T-helper 17 cell (primary cell): ENCODE data around the gene ANKRD66. TPM values are rescaled to one million over a fixed set of nuclear protein-coding genes. Genes with fewer than 3 reads are reported as not detected.

Experiments
- ATAC-seq: fragments of 150-1000 bp; cut with Tn5 transposase; 2 replicates; pipeline ENCODE4 v1.10.0; 2021; ENCODE audit warnings: mild to moderate bottlenecking, moderate library complexity
- DNase-seq, 3 donors: peaks; one replicate each; pipeline versions ENCODE4 v3.0.0 to v3.0.0-alpha.2; 2020 to 2021
- H3K9me3 ChIP-seq: one replicate; pipeline ENCODE4 v1.7.0; 2013; ENCODE audit warnings: low read length, mild to moderate bottlenecking; ENCODE audit not compliant: control insufficient read depth, poor library complexity, severe bottlenecking
- H3K27ac Mint-ChIP-seq: one replicate; pipeline ENCODE4 v1.8.0; 2022; ENCODE audit warnings: mild to moderate bottlenecking, moderate library complexity, mixed read lengths
- H3K27me3 Mint-ChIP-seq: one replicate; pipeline ENCODE4 v1.8.0; 2022; ENCODE audit warnings: mixed read lengths
- H3K36me3 Mint-ChIP-seq: one replicate; pipeline ENCODE4 v1.8.0; 2022; ENCODE audit warnings: low read depth, mixed read lengths
- H3K4me1 Mint-ChIP-seq: one replicate; pipeline ENCODE4 v1.8.0; 2022; ENCODE audit warnings: mild to moderate bottlenecking, mixed read lengths
- H3K4me3 Mint-ChIP-seq: one replicate; pipeline ENCODE4 v1.8.0; 2022; ENCODE audit warnings: mild to moderate bottlenecking, moderate library complexity, mixed read lengths
- total RNA-seq, 4 donors: library from RNA in 2 of 4; stranded (reverse) in 2 of 4; gene quantifications; one replicate each; pipeline ENCODE4 v1.2.3 and lab custom pipeline; 2022 to 2026

ANKRD66 gene
- total RNA-seq (not detected), total RNA-seq (lab: John Stamatoyannopoulos, UW) (0 reads per million in 2 donors)

GRCh38 chr6:46746696-46747095 is at the start of gene ANKRD66:
ANKRD66 (plus strand) TSS chr6:46746933; CDS start chr6:46751949, 5,016 bp downstream.
- DNase-seq (no peak), ATAC-seq (no peak)
- no peaks in the 10 kb centered on the region for H3K36me3 Mint-ChIP-seq
- no peaks in the 10 kb centered on the region for H3K9me3 ChIP-seq
- peaks cover 12% of the 10 kb centered on the region for H3K27me3 Mint-ChIP-seq
- no peaks in the 10 kb centered on the region for H3K4me1 Mint-ChIP-seq
- H3K27ac Mint-ChIP-seq = no peak within 1 kb of the TSS
- H3K4me3 Mint-ChIP-seq = no peak within 1 kb of the TSS

GRCh38 chr6:46699970-46700369 is 46.8 kb upstream of the ANKRD66 start:
- DNase-seq (no peak), ATAC-seq (no peak)
- no peaks in the 10 kb centered on the region for H3K4me1 Mint-ChIP-seq
- H3K9me3 ChIP-seq = no peaks in the 10 kb centered on the region
- H3K4me3 Mint-ChIP-seq = no peak overlapping the region
- H3K27ac Mint-ChIP-seq = no peak overlapping the region
- peaks cover 47% of the 10 kb centered on the region for H3K27me3 Mint-ChIP-seq
- no peaks in the 10 kb centered on the region for H3K36me3 Mint-ChIP-seq

GRCh38 chr6:46704562-46704961 is 42.2 kb upstream of the ANKRD66 start:
- Mint-ChIP-seq H3K27me3 (peaks cover 41% of the 10 kb centered on the region), H3K36me3 (no peaks in the 10 kb centered on the region), H3K4me1 (no peaks in the 10 kb centered on the region), H3K4me3 (no peak overlapping the region), H3K27ac (no peak overlapping the region)
- no peaks in the 10 kb centered on the region for H3K9me3 ChIP-seq
- DNase-seq (no peak), ATAC-seq (no peak)

GRCh38 chr6:46706464-46706863 is 40.3 kb upstream of the ANKRD66 start:
- Mint-ChIP-seq H3K4me1 (no peaks in the 10 kb centered on the region), H3K36me3 (no peaks in the 10 kb centered on the region), H3K4me3 (no peak overlapping the region), H3K27ac (no peak overlapping the region), H3K27me3 (peaks cover 41% of the 10 kb centered on the region)
- no peaks in the 10 kb centered on the region for H3K9me3 ChIP-seq
- no peak for ATAC-seq
- DNase-seq = no peak

GRCh38 chr6:46711491-46711890 is 35.2 kb upstream of the ANKRD66 start:
- no peak for ATAC-seq
- Mint-ChIP-seq H3K4me1 (no peaks in the 10 kb centered on the region), H3K36me3 (no peaks in the 10 kb centered on the region), H3K4me3 (no peak overlapping the region), H3K27me3 (peaks cover 21% of the 10 kb centered on the region), H3K27ac (no peak overlapping the region)
- DNase-seq = no peak
- no peaks in the 10 kb centered on the region for H3K9me3 ChIP-seq

GRCh38 chr6:46715141-46715540 is 31.6 kb upstream of the ANKRD66 start:
- Mint-ChIP-seq H3K27ac (no peak overlapping the region), H3K36me3 (no peaks in the 10 kb centered on the region), H3K27me3 (peaks cover 10% of the 10 kb centered on the region), H3K4me1 (peaks cover 3% of the 10 kb centered on the region), H3K4me3 (no peak overlapping the region)
- DNase-seq (no peak), ATAC-seq (no peak)
- H3K9me3 ChIP-seq = no peaks in the 10 kb centered on the region

GRCh38 chr6:46719099-46719498 is 27.6 kb upstream of the ANKRD66 start:
- H3K4me1 Mint-ChIP-seq = peaks cover 3% of the 10 kb centered on the region
- H3K27me3 Mint-ChIP-seq = peaks cover 30% of the 10 kb centered on the region
- DNase-seq = no peak
- no peak overlapping the region for H3K27ac Mint-ChIP-seq
- ATAC-seq = no peak
- no peaks in the 10 kb centered on the region for H3K9me3 ChIP-seq
- no peaks in the 10 kb centered on the region for H3K36me3 Mint-ChIP-seq
- no peak overlapping the region for H3K4me3 Mint-ChIP-seq

GRCh38 chr6:46720401-46720800 is 26.3 kb upstream of the ANKRD66 start:
- no peaks in the 10 kb centered on the region for H3K9me3 ChIP-seq
- Mint-ChIP-seq H3K27me3 (peaks cover 40% of the 10 kb centered on the region), H3K27ac (no peak overlapping the region), H3K4me3 (no peak overlapping the region), H3K4me1 (peaks cover 3% of the 10 kb centered on the region), H3K36me3 (no peaks in the 10 kb centered on the region)
- ATAC-seq (no peak), DNase-seq (no peak)

- no peak overlapping the region for H3K4me3 Mint-ChIP-seq
- DNase-seq (no peak), ATAC-seq (no peak)
- H3K36me3 Mint-ChIP-seq = peaks cover 6% of the 10 kb centered on the region
- peaks cover 8% of the 10 kb centered on the region for H3K4me1 Mint-ChIP-seq
- H3K27me3 Mint-ChIP-seq = peaks cover 89% of the 10 kb centered on the region
- H3K27ac Mint-ChIP-seq = no peak overlapping the region
- no peaks in the 10 kb centered on the region for H3K9me3 ChIP-seq
Observed at GRCh38 chr6:46729787-46730326, 16.9 kb upstream of the ANKRD66 start.

- Mint-ChIP-seq H3K4me3 (no peak overlapping the region), H3K4me1 (peaks cover 11% of the 10 kb centered on the region), H3K27me3 (peaks cover 88% of the 10 kb centered on the region), H3K36me3 (peaks cover 6% of the 10 kb centered on the region), H3K27ac (no peak overlapping the region)
- no peaks in the 10 kb centered on the region for H3K9me3 ChIP-seq
- no peak for ATAC-seq
- DNase-seq = no peak
Observed at GRCh38 chr6:46730921-46731461, 15.7 kb upstream of the ANKRD66 start.

- ATAC-seq (no peak), DNase-seq (no peak)
- no peaks in the 10 kb centered on the region for H3K9me3 ChIP-seq
- H3K27me3 Mint-ChIP-seq = peaks cover 88% of the 10 kb centered on the region
- no peak overlapping the region for H3K4me3 Mint-ChIP-seq
- H3K36me3 Mint-ChIP-seq = peaks cover 6% of the 10 kb centered on the region
- no peak overlapping the region for H3K27ac Mint-ChIP-seq
- peaks cover 11% of the 10 kb centered on the region for H3K4me1 Mint-ChIP-seq
Observed at GRCh38 chr6:46733341-46733801, 13.4 kb upstream of the ANKRD66 start.

GRCh38 chr6:46734867-46735719 is 11.6 kb upstream of the ANKRD66 start, which contains the start of gene PLA2G7:
PLA2G7 (minus strand) TSS chr6:46735375; CDS start chr6:46722891, 12,484 bp downstream.
- no peaks in the 10 kb centered on the region for H3K9me3 ChIP-seq
- DNase-seq (no peak), ATAC-seq (no peak)
- peaks cover 80% of the 10 kb centered on the region for H3K27me3 Mint-ChIP-seq
- H3K36me3 Mint-ChIP-seq = peaks cover 6% of the 10 kb centered on the region
- H3K4me1 Mint-ChIP-seq = peaks cover 11% of the 10 kb centered on the region
- H3K4me3 Mint-ChIP-seq = peak within 1 kb of the TSS; percentile 74
- no peak within 1 kb of the TSS for H3K27ac Mint-ChIP-seq

GRCh38 chr6:46735720-46736031 is 11.1 kb upstream of the ANKRD66 start:
- Mint-ChIP-seq H3K4me1 (peaks cover 11% of the 10 kb centered on the region), H3K27me3 (peaks cover 75% of the 10 kb centered on the region), H3K27ac (no peak overlapping the region), H3K4me3 (peak overlapping the region; percentile 74), H3K36me3 (peaks cover 6% of the 10 kb centered on the region)
- ATAC-seq (no peak), DNase-seq (no peak)
- H3K9me3 ChIP-seq = no peaks in the 10 kb centered on the region
